Endothelial cell of umbilical vein (primary cell): ENCODE data around the gene LEPROT.
A peak's percentile ranks its signal among the peaks of the same experiment; 100 is the strongest.

Source experiments
- CTCF ChIP-seq, 2 donors: IDR thresholded peaks; 1 replicate in 1 of 2; 2 replicates in 1 of 2; pipeline ENCODE4 v1.5.1; 2011; ENCODE audit warnings: low read length in 2 of 2, mild to moderate bottlenecking in 2 of 2, moderate library complexity in 2 of 2, control low read depth in 1 of 2, inconsistent platforms in 1 of 2, low read depth in 1 of 2; ENCODE audit not compliant: insufficient read depth in 1 of 2; ENCODE audit errors: extremely low read depth in 1 of 2
- POLR2A ChIP-seq: IDR thresholded peaks from 2 replicates; pipeline ENCODE4 v1.6.1; 2012; ENCODE audit warnings: low read depth, mild to moderate bottlenecking, control low read depth, low read length

GRCh38 chr1:65459397-65459768, 38.9 kb downstream of the LEPROT start:
- TF ChIP-seq CTCF (IDR thresholded peaks at IDR 0.05; ENCODE audit: extremely low read depth in 1 of 2, insufficient read depth in 1 of 2, low read depth in 1 of 2, low read length in 2 of 2) = peak; percentile 44 to 56
- TF ChIP-seq POLR2A = no peak
